Measurements from ENCODE around the gene PRKX. TPM values are rescaled to one million over a fixed set of nuclear protein-coding genes. Genes with fewer than 3 reads are reported as not detected.
"Not testable (repeated sequence)": the region's sequence is repeated elsewhere in the genome, so short reads cannot be mapped to it uniquely, and the experiment has no call there.

PRKX gene
- total RNA-seq, 2 donors from 2014 or later, result 49.0 to 74.4 TPM

DNA sequence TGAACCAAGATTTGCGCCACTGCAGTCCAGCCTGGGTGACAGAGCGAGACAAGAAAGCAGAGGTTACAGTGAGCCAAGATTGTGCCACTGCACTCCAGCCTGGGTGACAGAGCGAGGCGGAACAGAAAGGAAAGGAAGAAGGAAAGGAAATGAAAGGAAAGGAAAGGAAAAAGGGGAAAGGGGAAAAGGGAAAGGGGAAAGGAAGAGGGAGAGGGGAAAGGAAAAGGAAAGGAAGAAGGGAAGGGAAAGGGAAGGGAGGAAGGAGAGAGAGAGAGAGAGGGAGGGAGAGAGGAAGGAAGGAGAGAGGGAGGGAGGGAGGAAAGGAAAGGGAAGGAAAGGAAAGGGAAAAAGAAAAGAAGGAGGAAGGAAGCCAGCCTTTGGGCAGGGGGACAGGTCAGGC lies 76.6 kb downstream of the PRKX start:
- H3K36me3 Mint-ChIP-seq, result peaks cover 5 to 10% of the 10 kb centered on the region in 2 donors

DNA sequence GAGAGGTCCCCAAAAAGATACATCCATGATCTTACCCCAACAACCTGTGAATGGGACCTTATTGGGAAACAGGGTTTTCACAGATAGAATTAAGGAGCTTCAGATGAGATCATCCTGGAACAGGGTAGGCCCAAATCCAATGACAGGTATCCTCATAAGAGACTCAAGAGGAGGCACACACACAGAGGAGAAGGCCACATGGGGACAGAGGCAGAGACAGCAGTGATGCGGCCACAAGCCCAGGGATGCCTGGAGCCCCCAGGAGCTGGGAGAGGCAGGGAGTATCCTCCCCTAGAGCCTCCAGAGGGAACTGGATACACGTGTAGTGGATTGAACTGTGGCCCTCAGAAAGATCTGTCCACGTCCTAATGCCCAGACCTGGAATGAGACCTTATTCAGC lies 82.3 kb downstream of the PRKX start:
- Mint-ChIP-seq H3K36me3 (peaks cover 20 to 21% of the 10 kb centered on the region in 2 donors), H3K9me3 (no peaks in the 10 kb centered on the region), H3K27ac (no peak overlapping the region)
- ATAC-seq (no peak), DNase-seq (ENCODE audit: low spot score in 2 of 2) (no peak)

More for the DNA sequence above, 76.6 kb downstream of the PRKX start:
- ATAC-seq (no peak), DNase-seq (ENCODE audit: low spot score in 2 of 2) (no peak)
- Mint-ChIP-seq H3K27ac (no peak overlapping the region), H3K9me3 (no peaks in the 10 kb centered on the region)

DNA sequence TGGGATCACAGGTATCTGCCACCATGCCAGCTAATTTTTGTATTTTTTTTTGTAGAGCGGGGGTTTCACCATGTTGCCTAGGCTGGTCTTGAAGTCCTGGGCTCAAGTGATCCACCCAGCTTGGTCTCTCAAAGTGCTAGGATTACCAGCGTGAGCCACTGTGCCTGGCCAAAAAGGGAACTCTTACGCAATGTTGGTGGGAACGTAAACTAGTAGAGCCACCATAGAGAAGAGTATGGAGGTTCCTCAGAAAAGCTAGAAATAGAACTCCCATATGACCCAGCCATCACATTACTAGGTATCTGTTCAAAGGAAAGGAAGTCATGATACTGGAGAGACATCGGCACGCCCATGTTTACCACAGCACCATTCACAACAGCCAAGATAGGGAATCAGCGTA lies 85.9 kb downstream of the PRKX start:
- no peak for DNase-seq (ENCODE audit: low spot score in 2 of 2)
- H3K9me3 Mint-ChIP-seq, result no peaks in the 10 kb centered on the region
- ATAC-seq, result no peak
- H3K36me3 Mint-ChIP-seq, result peaks cover 19 to 20% of the 10 kb centered on the region in 2 donors
- H3K27ac Mint-ChIP-seq, result no peak overlapping the region

DNA sequence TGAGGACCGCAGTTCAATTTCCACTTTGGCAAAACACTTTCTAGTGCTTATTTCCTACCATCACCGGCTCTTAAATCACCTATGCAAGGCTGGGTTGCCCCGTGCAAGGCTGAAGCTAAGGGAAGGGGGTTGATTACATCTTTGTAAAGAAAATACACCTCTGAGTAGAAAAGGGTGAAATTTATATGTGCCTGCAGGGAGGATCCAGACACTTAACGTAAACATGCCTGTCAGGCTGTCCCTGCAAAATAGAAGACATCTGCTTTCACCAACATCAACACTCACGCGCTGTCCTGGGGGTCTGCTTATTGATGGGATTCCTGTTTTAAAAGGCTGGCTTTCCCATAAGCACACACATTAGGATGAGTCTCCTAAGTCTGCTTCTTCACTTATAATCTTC lies 92.0 kb downstream of the PRKX start:
- Mint-ChIP-seq H3K36me3 (no peaks in the 10 kb centered on the region), H3K27ac (no peak overlapping the region), H3K9me3 (no peaks in the 10 kb centered on the region)
- DNase-seq (ENCODE audit: low spot score in 2 of 2) (no peak), ATAC-seq (no peak)

DNA sequence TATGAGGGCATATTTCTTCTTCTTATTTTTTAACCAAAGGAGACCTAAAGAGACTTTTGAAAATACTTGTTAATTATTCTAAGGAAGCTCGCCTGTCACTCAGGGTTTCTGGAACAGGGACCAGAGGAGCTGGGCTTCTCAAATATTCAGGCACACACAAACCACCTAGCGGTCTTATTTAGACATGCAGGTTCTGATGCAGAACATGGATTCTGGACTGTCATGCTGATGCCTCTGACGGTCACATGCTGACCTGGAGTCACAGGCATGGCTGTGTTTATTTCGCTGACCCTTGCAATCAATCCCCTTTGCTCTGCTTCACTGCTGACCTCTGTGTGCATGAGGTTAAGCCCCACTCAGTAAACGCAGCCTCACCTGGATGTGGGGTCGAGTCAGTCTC lies 101.7 kb downstream of the PRKX start:
- H3K36me3 Mint-ChIP-seq; DNase-seq (ENCODE audit: low spot score in 2 of 2); H3K9me3 Mint-ChIP-seq; ATAC-seq; H3K27ac Mint-ChIP-seq: not testable (repeated sequence)

DNA sequence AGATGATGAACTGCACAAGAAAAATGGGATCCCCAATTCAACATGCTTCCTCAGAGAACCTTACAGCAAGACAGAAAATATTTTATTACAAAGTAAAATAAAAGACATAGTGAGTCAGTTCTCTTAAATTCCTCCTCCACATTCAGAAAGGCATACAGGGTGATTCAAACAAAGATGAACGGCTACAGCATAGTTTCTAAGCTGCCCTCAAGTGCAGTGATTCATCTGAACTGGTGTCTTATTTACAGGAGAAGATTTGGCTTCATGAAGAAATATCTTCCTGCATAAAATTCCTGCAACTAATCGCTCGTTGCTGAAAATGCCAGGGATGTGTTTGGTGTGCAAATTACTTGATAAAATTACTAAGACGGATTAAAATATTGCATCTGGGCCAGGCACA lies 103.6 kb downstream of the PRKX start:
- DNase-seq (ENCODE audit: low spot score in 2 of 2), result no peak
- H3K27ac Mint-ChIP-seq, result no peak overlapping the region
- H3K36me3 Mint-ChIP-seq, result no peaks in the 10 kb centered on the region
- no peak for ATAC-seq
- H3K9me3 Mint-ChIP-seq, result no peaks in the 10 kb centered on the region

DNA sequence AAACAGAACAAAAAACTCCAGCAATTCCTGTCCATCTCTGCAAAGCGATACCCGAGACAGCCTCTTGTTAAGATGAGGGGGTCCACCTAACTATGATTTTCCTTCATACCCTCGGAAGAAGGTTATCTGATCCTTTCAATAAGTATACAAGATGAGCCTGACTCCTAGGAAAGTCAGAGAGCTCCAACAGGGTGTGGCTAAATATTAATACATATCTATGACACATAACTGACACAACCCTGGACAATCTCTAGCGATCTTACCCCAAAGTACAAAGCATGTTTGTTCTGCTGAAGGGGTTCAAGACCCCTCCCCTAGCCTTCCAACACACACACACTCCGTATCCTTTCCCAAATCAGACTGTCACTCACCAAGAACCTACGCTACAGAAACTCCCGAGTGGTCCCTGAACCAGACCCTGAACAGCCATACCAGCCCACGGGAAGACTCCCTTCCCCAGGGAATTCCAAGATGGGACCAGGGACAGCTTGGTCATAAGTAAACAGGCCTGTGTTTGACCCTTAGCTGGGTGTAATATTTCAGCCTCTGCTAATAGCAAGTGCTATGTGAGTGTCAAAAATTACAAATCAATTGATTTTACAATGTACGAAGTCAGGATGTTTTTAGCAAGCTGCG lies 110.3 kb downstream of the PRKX start:
- peaks cover 2 to 10% of the 10 kb centered on the region in 2 donors for H3K36me3 Mint-ChIP-seq
- no peak for DNase-seq (ENCODE audit: low spot score in 2 of 2)

DNA sequence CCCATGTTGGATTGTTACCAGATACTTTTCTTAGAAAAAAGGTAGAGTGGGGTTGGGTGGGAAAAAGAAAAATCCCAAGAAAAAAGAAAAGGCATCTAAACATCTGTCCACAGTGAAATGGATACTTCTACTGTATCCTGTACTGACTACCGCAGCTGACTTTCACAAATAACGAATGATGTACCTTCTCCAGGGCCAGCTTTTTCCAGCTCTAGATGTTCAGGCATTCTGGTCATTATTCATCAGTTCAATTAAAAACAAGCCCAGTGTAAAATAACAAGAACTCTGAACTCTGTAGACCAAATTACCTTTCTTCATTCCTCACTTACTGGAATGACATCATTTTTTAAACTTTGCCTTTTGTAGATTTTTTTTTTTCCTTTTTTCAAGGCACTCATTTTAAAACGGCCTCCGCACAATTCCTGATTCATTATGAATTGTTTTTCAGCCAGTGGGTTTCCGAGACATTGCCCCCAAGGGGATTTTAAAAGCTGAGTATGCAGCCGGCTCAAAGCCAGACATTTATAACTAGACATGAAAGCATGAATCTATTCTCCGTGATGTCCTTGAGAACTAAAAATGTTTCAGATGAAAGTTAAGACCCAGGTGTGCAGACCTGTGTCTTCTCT lies 113.5 kb downstream of the PRKX start:
- ATAC-seq (no peak), DNase-seq (ENCODE audit: low spot score in 2 of 2) (no peak)
- Mint-ChIP-seq H3K36me3 (peaks cover 12 to 18% of the 10 kb centered on the region in 2 donors), H3K27ac (peak overlapping the region in 1 of 2 donors; percentile 91), H3K9me3 (peaks cover 4 to 5% of the 10 kb centered on the region in 2 donors)

More for the DNA sequence above, 110.3 kb downstream of the PRKX start:
- Mint-ChIP-seq H3K9me3 (peaks cover under 1 to 1% of the 10 kb centered on the region in 2 donors), H3K27ac (no peak overlapping the region)
- ATAC-seq, result no peak

DNA sequence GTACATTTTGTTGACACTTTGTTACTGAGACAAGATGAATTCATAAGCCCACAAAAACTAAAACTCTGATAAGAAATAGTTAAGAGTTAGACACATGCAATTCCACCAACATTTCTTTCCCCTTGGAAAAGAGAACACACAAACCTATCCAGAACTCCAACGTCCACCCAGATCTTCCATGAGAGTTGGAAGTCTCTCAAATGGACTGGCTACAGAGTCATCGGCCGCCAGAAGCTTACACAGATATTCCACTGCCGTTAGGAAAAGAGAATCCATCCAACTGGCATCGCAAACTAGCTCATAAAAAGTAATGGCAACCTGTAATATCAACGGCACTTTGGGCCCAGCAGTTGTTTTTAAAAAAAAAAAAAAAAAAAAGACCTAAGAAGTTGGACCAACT lies 114.7 kb downstream of the PRKX start:
- Mint-ChIP-seq H3K9me3 (peaks cover 4 to 5% of the 10 kb centered on the region in 2 donors), H3K27ac (no peak overlapping the region), H3K36me3 (peaks cover 12 to 18% of the 10 kb centered on the region in 2 donors)
- no peak for ATAC-seq
- DNase-seq (ENCODE audit: low spot score in 2 of 2), result no peak

DNA sequence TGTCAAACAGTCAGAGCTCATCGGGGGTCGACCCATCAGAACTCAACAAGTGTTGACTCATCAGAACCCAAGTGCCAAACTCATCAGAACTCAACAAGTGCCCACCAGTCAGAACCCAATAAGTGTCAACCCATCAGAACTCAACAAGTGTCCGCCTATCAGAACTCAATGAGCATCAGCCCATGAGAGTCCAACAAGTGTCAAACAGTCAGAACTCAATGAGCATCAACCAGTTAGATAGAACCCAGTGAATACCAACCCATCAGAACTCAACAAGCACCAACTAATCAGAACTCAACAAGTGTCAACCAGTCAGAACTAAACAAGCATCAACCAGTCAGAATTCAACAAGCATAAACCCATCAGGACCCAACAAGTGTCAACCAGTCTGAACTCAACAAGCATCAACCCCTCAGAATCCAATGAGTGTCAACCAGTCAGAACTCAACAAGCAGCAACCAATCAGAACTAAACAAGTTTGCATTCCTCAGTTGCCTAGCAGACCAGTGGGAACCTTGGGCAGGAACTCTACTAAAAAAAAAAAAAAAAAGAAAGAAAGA lies 115.3 kb downstream of the PRKX start:
- ATAC-seq (no peak), DNase-seq (ENCODE audit: low spot score in 2 of 2) (no peak)
- Mint-ChIP-seq H3K27ac (no peak overlapping the region), H3K36me3 (peaks cover 12 to 15% of the 10 kb centered on the region in 2 donors), H3K9me3 (peaks cover 4 to 5% of the 10 kb centered on the region in 2 donors)

DNA sequence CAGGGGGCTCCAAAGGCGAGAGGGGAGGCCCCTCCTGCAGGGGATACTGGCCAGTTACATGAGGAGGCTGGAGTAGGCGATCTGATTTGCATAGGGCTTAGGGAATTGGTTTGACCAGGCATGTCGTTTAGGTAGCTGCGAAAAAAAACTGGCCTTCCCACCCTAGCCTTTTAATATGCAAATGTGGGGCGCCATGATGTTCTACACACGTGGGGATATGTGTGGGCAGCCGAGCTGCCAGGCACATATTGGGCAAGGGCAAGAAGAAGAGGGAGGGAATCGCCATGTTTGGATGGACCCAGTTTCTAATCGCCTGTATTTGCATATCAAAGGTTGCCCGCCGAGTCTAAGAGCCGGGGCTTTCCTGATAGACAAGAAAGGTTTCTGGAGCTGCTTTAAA lies 121.3 kb downstream of the PRKX start:
- peaks cover 0 to 3% of the 10 kb centered on the region in 2 donors for H3K9me3 Mint-ChIP-seq

DNA sequence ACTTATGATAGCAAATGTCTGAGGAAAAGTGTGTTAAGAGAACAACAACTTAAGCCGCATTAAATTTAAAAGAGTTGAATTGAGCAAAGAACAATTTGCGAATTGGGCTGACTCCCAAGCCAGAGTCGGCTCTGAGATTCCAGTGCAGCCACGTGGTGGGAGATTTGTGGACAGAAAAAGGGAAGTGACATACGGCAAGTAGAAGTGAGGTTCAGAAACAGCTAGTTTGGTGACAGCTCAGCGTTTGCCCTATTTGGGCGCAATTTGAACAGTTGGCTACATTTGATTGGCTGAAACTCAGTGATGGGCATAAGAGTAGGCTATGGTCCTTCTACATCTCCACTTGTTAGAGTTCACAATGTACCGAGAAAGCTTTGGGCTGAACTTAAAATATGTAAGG lies 124.0 kb downstream of the PRKX start:
- ATAC-seq (no peak), DNase-seq (ENCODE audit: low spot score in 2 of 2) (no peak)
- no peak overlapping the region for H3K27ac Mint-ChIP-seq
- H3K9me3 Mint-ChIP-seq, result peaks cover 0 to 3% of the 10 kb centered on the region in 2 donors
- H3K36me3 Mint-ChIP-seq, result no peaks in the 10 kb centered on the region

More for the DNA sequence above, 121.3 kb downstream of the PRKX start:
- no peak for ATAC-seq
- DNase-seq (ENCODE audit: low spot score in 2 of 2), result no peak
- Mint-ChIP-seq H3K36me3 (peaks cover 0 to 4% of the 10 kb centered on the region in 2 donors), H3K27ac (peak overlapping the region in 1 of 2 donors; percentile 5)

DNA sequence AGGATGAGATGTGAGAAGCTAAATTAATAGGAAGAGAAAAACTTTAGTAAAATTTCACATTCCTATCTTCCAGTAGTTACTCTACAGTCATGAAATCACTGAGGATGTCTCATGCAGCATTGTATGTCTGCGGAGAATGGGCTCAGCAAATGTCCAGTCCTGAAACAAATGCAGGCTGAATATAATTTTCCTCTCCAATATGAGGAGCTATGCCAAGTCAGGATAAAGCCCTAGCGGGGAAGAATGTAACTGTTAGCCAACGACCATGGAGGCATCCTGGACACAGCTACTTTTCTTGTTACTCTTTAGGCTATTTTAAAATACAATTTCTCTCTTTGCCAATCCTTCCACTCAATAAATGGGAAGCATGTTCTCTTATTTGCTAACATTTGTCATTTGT lies 127.7 kb downstream of the PRKX start:
- Mint-ChIP-seq H3K9me3 (peaks cover 0 to 4% of the 10 kb centered on the region in 2 donors), H3K27ac (no peak overlapping the region), H3K36me3 (no peaks in the 10 kb centered on the region)
- DNase-seq (ENCODE audit: low spot score in 2 of 2), result no peak
- ATAC-seq, result no peak

DNA sequence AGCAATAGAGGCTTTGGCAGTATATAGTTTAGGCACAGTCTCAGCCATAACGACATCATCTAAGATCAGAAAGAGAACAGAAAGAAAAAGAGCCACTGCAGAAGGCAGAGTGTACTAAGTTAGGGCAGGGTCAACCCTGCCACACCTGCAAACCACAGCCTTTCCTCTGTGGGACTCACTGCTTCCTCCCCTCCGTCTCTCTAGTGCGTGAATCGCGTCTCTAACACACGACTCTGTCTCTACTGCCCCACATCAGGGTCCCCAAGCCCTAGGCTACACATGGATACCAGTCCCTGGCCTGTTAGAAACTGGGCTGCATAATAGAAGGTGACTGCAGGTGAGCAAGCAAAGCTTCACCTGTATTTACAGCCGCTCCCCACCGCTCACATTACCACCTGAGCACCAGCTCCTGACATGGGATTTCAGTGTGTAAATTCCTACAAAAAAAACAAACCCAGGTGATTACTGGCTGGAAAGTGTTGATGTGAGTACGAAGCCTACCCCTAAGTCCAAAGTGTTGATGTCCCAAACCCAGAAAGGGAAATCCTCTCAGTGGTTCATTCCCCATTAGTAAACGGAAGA lies 128.9 kb downstream of the PRKX start:
- DNase-seq (ENCODE audit: low spot score in 2 of 2) (no peak), ATAC-seq (no peak)
- H3K36me3 Mint-ChIP-seq, result no peaks in the 10 kb centered on the region
- H3K9me3 Mint-ChIP-seq, result peaks cover 0 to 4% of the 10 kb centered on the region in 2 donors
- H3K27ac Mint-ChIP-seq, result no peak overlapping the region

DNA sequence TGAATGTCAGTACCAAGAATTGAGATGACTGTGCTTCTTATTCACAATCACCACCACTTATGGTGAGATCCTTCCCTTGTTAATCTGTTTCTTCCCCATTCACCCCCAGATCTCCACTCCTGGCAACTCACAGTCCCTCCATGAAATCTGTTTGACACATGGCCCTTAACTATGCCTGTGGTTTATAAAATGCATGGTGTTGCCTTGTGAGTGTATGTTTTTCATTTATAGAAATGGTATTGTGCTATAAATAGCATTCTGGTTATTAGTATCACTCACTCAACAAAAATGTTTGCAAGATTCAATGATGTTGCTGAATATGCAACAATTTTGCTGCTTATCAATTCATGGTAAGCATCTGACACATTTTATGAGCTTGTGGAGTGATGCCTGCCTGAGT lies 131.0 kb downstream of the PRKX start:
- Mint-ChIP-seq H3K36me3 (no peaks in the 10 kb centered on the region), H3K27ac (no peak overlapping the region), H3K9me3 (peaks cover 0 to 4% of the 10 kb centered on the region in 2 donors)
- ATAC-seq (no peak), DNase-seq (ENCODE audit: low spot score in 2 of 2) (no peak)

DNA sequence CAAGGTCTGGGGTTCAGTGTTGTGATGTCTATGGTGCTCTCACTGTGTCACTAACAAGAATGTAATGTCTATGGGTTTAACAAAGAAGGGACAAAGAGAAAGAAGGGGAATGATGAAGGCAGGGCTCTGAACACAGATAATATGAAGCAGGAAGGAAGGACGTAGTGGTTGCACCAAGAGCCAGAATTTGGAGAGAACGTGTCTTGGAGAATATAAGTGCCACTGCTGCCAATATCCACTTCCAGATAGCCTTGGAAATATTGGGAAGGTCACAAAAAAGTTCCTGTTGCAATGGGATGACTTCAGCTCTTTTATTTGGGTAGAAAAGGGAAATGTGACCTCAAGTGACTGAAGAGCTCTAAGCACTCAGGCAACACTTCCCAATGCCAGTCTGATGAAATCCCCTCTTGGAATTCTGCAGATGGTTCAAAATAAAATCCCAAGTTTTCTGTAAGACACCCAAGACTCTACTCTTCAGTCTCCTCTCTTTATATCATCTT lies 131.8 kb downstream of the PRKX start:
- no peak for ATAC-seq
- no peaks in the 10 kb centered on the region for H3K36me3 Mint-ChIP-seq

DNA sequence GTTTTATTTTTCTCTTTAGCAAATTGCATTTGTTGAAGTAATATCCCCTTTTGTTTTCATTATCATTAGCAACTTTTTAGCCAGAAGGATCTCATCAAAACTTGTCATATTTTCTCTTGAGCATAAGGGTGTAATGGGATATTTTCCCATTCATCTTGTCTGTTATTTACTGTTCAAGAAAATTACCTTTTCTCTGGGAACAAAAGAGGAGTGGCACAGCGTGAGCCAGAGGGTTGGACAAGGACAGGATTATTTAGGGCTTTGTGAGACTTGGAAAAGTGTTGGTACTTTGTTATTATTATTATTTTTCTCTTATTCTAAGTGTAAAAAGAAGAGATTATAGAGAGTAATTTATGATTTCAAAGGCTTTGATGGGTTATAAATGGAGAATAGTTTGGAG lies 135.9 kb downstream of the PRKX start:
- DNase-seq (ENCODE audit: low spot score in 2 of 2), result no peak
- ATAC-seq, result no peak
- Mint-ChIP-seq H3K36me3 (no peaks in the 10 kb centered on the region), H3K27ac (no peak overlapping the region), H3K9me3 (peaks cover 0 to 4% of the 10 kb centered on the region in 2 donors)

More for the DNA sequence above, 131.8 kb downstream of the PRKX start:
- DNase-seq (ENCODE audit: low spot score in 2 of 2), result no peak
- Mint-ChIP-seq H3K27ac (no peak overlapping the region), H3K9me3 (peaks cover 0 to 4% of the 10 kb centered on the region in 2 donors)

Measured in activated naive CD4-positive, alpha-beta T cell treated with anti-CD3 and anti-CD28 coated beads, Interleukin-2, amount 50 U/mL, for 72 hours (primary cell).